LoVo (cell line): Measurements from ENCODE around the gene GSG1L2.

Experiments
- DNase-seq: peaks from one replicate; pipeline ENCODE4 v3.0.0-alpha.2; 2016; ENCODE audit warnings: low spot score

Gene GSG1L2

DNA sequence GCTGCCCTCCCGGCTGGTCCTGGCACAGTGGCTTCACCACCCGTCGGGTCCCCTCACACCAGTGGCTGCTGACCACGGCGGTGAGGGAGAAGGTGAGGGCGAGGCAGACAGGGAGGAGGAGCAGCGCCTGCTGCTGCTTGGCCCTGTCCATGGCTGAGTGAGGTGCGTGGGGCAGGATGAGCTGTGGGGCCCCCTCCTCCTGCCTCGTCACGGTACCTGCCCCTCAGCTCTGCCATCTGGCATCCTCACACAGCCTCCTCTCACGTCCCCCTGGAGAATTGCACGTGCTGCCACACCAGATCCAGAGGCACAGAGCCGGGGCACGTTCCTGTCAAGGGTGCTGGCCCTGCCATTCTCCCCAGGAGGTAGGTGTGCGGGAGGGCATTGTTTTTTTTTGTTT, at the start of gene GSG1L2:
Gene GSG1L2 (minus strand): TSS at position 159 of the 400 bp plus-strand sequence. CDS start 8 bp downstream, at position 151.
- no peak for DNase-seq

GRCh38 chr17:9868552-9868951, 46.7 kb upstream of the GSG1L2 start:
- DNase-seq = no peak

GRCh38 chr17:9865586-9865985, 43.7 kb upstream of the GSG1L2 start:
- no peak for DNase-seq

- no peak for DNase-seq
These were observed 41.1 kb upstream of the GSG1L2 start for GRCh38 chr17:9862949-9863348.

DNA sequence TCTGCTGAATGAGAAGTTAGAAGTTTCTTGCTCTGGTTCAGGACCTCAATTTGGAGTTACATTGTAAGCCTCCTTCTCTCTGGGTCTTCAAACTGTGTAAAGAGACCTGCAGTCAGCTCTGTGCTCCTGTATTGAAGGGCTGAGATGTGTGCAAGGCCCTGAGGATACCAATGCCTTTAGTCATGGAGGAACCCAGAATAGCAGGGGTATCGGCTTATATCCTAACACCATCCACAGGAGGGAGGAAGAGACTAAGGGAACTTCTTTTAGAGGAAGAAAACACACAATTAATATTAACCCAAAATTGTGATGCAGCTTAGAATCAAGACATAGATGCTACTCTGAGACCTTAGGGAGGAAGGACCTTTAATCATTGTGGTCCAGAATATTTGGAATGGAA, 40.3 kb upstream of the GSG1L2 start:
- no peak for DNase-seq

- no peak for DNase-seq
These were observed 39.0 kb upstream of the GSG1L2 start for GRCh38 chr17:9860851-9861250.

- DNase-seq = no peak
These were observed 37.9 kb upstream of the GSG1L2 start for GRCh38 chr17:9859781-9860180.

- no peak for DNase-seq
These were observed 33.2 kb upstream of the GSG1L2 start for GRCh38 chr17:9855036-9855435.

GRCh38 chr17:9854255-9854654, 32.4 kb upstream of the GSG1L2 start:
- no peak for DNase-seq

DNA sequence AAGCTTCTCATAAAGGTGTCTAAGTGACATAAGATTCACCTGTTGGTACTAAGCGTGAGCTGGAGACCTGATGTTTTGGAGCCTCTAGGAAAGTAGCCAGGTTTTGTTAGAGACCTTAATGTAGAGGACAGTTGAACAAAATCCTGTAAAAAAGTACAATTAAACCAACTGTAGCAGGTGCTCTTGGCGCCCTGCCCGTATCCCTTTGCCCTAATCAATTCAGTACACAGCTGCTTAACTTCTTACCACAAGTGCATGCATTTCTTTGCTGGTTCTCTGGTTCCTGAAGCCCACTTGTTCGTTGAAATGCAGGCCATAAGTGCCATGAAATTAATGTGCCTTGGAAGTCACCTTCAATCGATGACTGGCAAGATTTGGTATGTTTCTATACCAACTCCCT, 28.3 kb upstream of the GSG1L2 start:
- no peak for DNase-seq

DNA sequence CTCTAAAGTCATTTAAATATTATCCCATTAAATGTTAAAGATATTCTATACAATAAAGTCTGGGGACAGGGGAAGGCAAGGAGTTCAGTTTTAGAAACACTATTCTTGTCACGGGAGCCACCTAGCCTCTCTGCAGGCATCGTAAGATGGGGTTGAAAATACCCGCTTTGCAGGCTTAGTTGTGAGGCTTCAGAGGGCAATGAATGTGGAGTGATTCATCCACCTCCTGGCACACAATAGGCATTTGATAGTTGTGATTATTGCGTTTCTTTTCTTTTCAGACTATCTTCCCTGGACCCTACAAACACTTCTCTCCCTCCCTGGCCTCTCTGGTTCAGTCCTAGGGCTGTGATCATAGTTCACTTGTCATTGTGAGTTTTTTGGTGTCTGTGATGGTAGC, 23.4 kb upstream of the GSG1L2 start:
- no peak for DNase-seq

DNA sequence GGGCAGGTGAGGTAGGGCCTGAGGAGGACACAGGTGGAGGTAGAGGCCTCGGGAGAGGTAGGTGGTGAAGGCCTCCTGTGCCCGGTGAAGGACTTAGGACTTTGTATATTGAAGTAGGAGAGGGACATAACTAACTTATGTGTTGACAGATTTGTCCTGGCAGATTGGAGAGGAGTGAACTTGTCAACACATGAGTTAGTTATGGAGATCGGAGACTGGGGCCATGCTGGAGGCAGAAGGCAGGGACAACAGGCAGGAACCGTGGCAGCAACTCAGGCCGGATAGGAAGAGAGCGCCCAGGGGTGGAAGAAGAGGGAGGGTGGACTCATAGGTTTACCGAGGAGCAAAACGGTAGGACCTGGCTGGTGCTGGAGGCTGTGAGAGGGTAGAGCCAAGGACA, 22.3 kb upstream of the GSG1L2 start:
- no peak for DNase-seq

DNA sequence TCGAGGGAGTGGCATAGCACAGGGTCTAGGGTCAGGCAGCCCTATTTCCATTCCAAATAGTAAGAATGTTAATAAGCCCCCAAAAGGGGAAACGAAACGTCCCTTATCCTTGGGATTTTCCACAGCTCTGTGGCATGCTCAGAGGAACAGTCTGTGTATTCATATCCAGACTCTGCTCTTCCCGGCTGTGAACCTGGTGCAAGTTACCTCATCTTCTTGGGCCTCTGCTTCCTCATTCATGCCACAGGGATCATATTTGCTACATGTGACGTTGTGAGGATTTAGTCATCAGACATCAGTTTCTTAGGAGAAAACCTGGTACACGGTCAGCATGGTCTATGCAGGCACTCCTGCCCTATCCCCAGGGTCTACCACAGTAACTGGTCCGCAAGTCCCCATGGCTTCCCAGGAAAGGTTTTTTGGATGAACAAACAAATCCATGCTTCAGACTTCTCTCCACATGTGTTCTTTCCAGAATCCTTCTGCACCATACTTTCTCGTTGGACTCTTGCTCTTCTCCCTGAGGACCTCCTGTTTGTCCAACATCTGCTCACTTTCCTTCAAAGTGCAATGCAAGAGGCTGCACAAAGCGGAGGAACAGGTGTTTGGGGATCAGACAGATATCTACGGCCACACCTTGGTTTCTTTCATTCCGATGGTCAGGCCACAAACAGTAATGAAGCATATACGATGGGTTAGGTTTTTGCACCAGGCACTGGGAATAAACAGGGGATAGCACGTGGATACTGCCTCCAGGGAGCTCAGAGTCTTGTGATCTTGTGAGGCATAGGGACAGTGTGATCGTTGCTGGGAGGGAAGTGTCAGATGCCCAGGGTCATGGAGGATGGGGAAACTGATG, 21.5 kb upstream of the GSG1L2 start:
- DNase-seq = no peak

GRCh38 chr17:9842057-9842758, 20.3 kb upstream of the GSG1L2 start:
- DNase-seq = no peak

DNA sequence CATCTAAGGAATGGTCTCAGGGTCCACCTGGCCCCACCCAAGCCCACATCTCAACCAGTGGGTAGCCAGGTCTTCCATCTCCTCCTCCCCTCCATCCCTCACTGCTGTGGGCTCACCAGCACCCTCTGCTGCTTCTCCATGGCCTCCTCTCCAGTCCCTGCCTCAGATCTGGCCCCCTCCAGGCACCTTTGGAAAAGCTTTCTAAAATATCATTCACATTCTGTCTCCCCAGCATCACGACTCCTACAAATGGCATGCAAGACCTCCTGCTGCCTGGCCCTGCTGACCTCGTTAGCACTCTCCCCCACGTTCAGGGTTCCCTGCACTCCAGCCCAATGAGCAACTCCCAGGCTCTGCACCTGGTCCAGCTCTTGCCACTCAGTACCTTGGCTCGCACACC, 17.6 kb upstream of the GSG1L2 start:
- DNase-seq = no peak

- peak; percentile 37 for DNase-seq
These were observed 15.9 kb upstream of the GSG1L2 start for GRCh38 chr17:9837551-9838471.

- no peak for DNase-seq
These were observed 12.0 kb upstream of the GSG1L2 start for GRCh38 chr17:9833922-9834321.

DNA sequence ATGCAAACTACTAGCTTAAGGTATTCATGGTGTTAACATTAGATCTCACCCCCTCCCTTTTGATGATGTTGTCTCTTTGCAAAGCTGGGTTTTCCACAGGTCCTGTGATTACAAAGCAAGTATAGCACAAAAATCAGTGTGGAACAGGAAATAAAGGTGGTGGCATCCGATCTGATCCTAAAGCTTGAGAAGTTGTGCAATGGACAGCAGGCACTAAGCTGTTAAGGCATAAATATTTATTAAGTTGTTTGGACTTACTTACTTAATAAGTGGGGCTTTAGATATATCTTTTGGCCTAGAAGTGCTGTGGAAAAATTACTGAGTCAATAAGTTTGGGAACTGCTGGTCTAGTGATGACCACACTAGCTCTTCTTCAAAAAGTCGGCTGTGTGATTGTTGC, 8.8 kb upstream of the GSG1L2 start:
- DNase-seq = no peak

DNA sequence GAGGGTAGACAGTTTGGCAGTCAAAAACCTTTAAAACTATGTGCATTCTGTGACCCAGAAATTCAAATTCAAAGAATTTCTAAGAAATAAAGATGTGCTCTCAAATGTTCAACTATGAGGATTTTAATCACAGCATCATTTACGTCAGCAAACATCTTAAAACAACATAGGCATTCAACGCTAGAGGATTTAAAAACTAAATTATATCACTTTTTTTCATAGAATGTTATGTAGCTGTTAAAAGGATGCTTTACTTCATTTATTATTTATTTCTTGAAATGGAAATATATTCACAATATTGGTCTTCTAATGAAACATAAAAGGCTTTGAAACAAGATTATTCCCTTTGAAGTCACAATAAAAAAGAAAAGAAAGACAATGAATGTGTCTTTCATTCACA, 7.5 kb upstream of the GSG1L2 start:
- DNase-seq = no peak

GRCh38 chr17:9828296-9829295, 6.7 kb upstream of the GSG1L2 start:
- no peak for DNase-seq

DNA sequence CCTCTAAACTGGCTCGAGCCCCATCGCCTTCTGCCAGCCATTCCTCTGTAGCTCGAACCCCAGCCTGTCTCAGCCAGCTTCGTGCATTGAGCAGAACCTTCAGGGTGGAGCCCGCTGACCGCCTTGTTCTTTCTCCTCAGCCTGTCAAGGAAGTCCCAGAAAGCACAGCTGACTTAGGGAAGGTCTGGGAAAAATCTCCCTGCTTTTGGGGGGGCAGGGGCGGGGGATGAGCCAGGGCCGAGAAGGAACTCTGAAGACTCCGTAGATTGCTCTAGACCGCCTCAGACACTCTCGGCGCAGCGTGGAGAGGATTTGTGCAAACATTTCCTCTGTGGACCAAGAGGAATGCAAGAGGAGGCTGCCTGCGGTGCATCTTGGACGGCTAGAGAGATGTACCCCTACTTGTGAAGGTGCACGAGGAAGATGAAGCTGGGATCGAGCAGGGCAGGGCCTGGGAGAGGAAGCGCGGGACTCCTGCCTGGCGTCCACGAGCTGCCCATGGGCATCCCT, 3.8 kb upstream of the GSG1L2 start, which contains the start of gene GLP2R:
Gene GLP2R (plus strand): TSS at position 284 of the 510 bp plus-strand sequence. CDS start 140 bp downstream, at position 424.
- no peak for DNase-seq
